IMR-90 (cell line): ENCODE data around the gene PVALEF. TPM values are rescaled to one million over a fixed set of nuclear protein-coding genes. Genes with fewer than 3 reads are reported as not detected.
A peak's percentile ranks its signal among the peaks of the same experiment; 100 is the strongest.

Experiments used
- ATAC-seq: fragments of 200-7000 bp; cut with Tn5 transposase; 2 replicates; pipeline ENCODE4 v1.9.1; 2020; ENCODE audit warnings: low read depth, mild to moderate bottlenecking, moderate library complexity
- BruUV-seq: library from RNA; stranded (reverse); fragments of 400-500 nt; replicated peaks from 2 replicates; lab custom pipeline; 2021; lab: Mats Ljungman, UMichigan
- CTCF ChIA-PET: fragments of 300-600 bp; formaldehyde crosslinking; extraction: SDS; loops from one replicate; lab custom pipeline; 2021; ENCODE audit warnings: antibody characterized with exemption; lab: Yijun Ruan, JAX
- POLR2A ChIA-PET: fragments of 300-600 bp; sonication (Branson Sonifier 250); formaldehyde crosslinking; loops from one replicate; lab custom pipeline; 2022; ENCODE audit warnings: antibody characterized with exemption; ENCODE audit not compliant: unreplicated experiment; lab: Charles Lee
- DNase-seq: peaks from one replicate; pipeline ENCODE4 v3.0.0; 2013
- H2AFZ ChIP-seq: replicated peaks from 2 replicates; pipeline ENCODE3; 2013; ENCODE audit warnings: low read length, mild to moderate bottlenecking; ENCODE audit not compliant: poor library complexity
- H2AK5ac ChIP-seq: 2 replicates; pipeline ENCODE4 v1.6.1; 2013; ENCODE audit warnings: low read depth, low read length, inconsistent platforms
- H2AK9ac ChIP-seq: replicated peaks from 2 replicates; pipeline ENCODE3; 2013; ENCODE audit warnings: mild to moderate bottlenecking, low read depth, low read length, moderate library complexity; ENCODE audit not compliant: poor library complexity
- H2BK120ac ChIP-seq: 2 replicates; pipeline ENCODE4 v1.6.1; 2013; ENCODE audit warnings: low read depth, low read length, inconsistent platforms
- H2BK15ac ChIP-seq: 3 replicates; pipeline ENCODE4 v1.6.1; 2013; ENCODE audit warnings: low read depth, low read length, inconsistent platforms
- H2BK20ac ChIP-seq: 2 replicates; pipeline ENCODE4 v1.6.1; 2013; ENCODE audit warnings: low read depth, mild to moderate bottlenecking, inconsistent platforms, low read length, moderate library complexity
- H2BK5ac ChIP-seq: 2 replicates; pipeline ENCODE4 v1.6.1; 2013; ENCODE audit warnings: mild to moderate bottlenecking, low read depth, low read length, inconsistent platforms; ENCODE audit not compliant: poor library complexity, severe bottlenecking
- H3K14ac ChIP-seq: replicated peaks from 2 replicates; pipeline ENCODE4 v1.6.1; 2013; ENCODE audit warnings: low read depth, low read length, inconsistent platforms
- H3K18ac ChIP-seq: 2 replicates; pipeline ENCODE4 v1.6.1; 2013; ENCODE audit warnings: low read depth, low read length, control low read depth
- H3K23ac ChIP-seq: 2 replicates; pipeline ENCODE4 v1.6.1; 2013; ENCODE audit warnings: low read depth, low read length, inconsistent platforms
- H3K27ac ChIP-seq: 2 replicates; pipeline ENCODE4 v1.5.1; 2013; ENCODE audit warnings: mild to moderate bottlenecking, control low read depth, low read length; ENCODE audit not compliant: insufficient read depth
- H3K27me3 ChIP-seq: 2 replicates; pipeline ENCODE4 v1.6.1; 2013; ENCODE audit warnings: low read length; ENCODE audit not compliant: control insufficient read depth, insufficient read depth
- H3K36me3 ChIP-seq: 2 replicates; pipeline ENCODE4 v1.6.1; 2013; ENCODE audit warnings: low read length, mixed read lengths; ENCODE audit not compliant: control insufficient read depth, insufficient read depth
- H3K4ac ChIP-seq: 2 replicates; pipeline ENCODE4 v1.6.1; 2013; ENCODE audit warnings: low read depth, low read length, inconsistent platforms
- H3K4me1 ChIP-seq: 2 replicates; pipeline ENCODE4 v1.6.1; 2013; ENCODE audit warnings: low read length, mixed read lengths; ENCODE audit not compliant: control insufficient read depth, insufficient read depth
- H3K4me2 ChIP-seq: 2 replicates; pipeline ENCODE4 v1.6.1; 2013; ENCODE audit warnings: low read depth, mild to moderate bottlenecking, control low read depth, low read length, moderate library complexity
- H3K4me3 ChIP-seq: 2 replicates; pipeline ENCODE4 v1.5.1; 2013; ENCODE audit warnings: low read depth, mild to moderate bottlenecking, control low read depth, low read length, moderate library complexity; ENCODE audit not compliant: insufficient read depth
- H3K56ac ChIP-seq: 2 replicates; pipeline ENCODE4 v1.6.1; 2013; ENCODE audit warnings: low read length, inconsistent platforms; ENCODE audit not compliant: insufficient read depth; ENCODE audit errors: extremely low read depth
- H3K79me1 ChIP-seq, 2 experiments: 2 replicates each; pipeline ENCODE4 v1.6.1; 2013; ENCODE audit warnings: low read length in 2 of 2, inconsistent platforms in 1 of 2, low read depth in 1 of 2
- H3K9ac ChIP-seq: 2 replicates; pipeline ENCODE4 v1.6.1; 2013; ENCODE audit warnings: low read depth, low read length, control low read depth
- H3K9me1 ChIP-seq: 2 replicates; pipeline ENCODE4 v1.6.1; 2013; ENCODE audit warnings: low read length, inconsistent platforms; ENCODE audit not compliant: insufficient read depth
- H3K9me3 ChIP-seq: 2 replicates; pipeline ENCODE4 v1.6.1; 2013; ENCODE audit warnings: low read length; ENCODE audit not compliant: control insufficient read depth, insufficient read depth
- H4K20me1 ChIP-seq: 2 replicates; pipeline ENCODE4 v1.6.1; 2013; ENCODE audit warnings: low read length, inconsistent platforms; ENCODE audit not compliant: insufficient read depth
- H4K5ac ChIP-seq: 2 replicates; pipeline ENCODE4 v1.6.1; 2013; ENCODE audit warnings: mild to moderate bottlenecking, low read depth, low read length, control low read depth
- H4K8ac ChIP-seq, 2 experiments: 2 replicates each; pipeline ENCODE4 v1.6.1; 2013; ENCODE audit warnings: low read depth in 2 of 2, low read length in 2 of 2, control low read depth in 1 of 2, inconsistent platforms in 1 of 2
- H4K91ac ChIP-seq: 2 replicates; pipeline ENCODE4 v1.6.1; 2013; ENCODE audit warnings: low read depth, low read length, inconsistent platforms; ENCODE audit not compliant: insufficient read depth
- BHLHE40 ChIP-seq: fragments of 150-350 bp; IDR thresholded peaks from 2 replicates; pipeline ENCODE4 v1.6.1; 2016; ENCODE audit warnings: mild to moderate bottlenecking, low read depth, low read length
- WGBS, 2 experiments: methylation state at CpG; one replicate each; pipeline versions ENCODE4 v1.1.5 to v1.1.7; 2013; ENCODE audit warnings: missing lambda C conversion rate in 2 of 2; ENCODE audit not compliant: insufficient read length in 1 of 2; ENCODE audit errors: extremely low coverage in 2 of 2; 5-methylcytosine and 5-hydroxymethylcytosine counted together
- dilution Hi-C: fragments of 300-500 bp; cut with HindIII; formaldehyde crosslinking; loops from one replicate; pipeline ENCODE4 v1.14.3; 2018; ENCODE audit warnings: low sequenced_read_pairs; ENCODE audit not compliant: unreplicated experiment
- in situ Hi-C: fragments of 300-500 bp; cut with MboI; formaldehyde crosslinking; loops from 3 replicates; pipeline ENCODE4 v1.14.3; 2019; ENCODE audit warnings: low sequenced_read_pairs, inconsistent platforms, mixed read lengths
- intact Hi-C: fragments of 100-400 bp; cut with micrococcal nuclease; formaldehyde crosslinking; loops from 2 replicates; pipeline ENCODE4 v1.10.0; 2022
- polyA plus RNA-seq, 3 experiments: library from polyadenylated mRNA; depleted of rRNA; stranded (reverse); fragments of >200 nt; gene quantifications; 2 replicates each; pipeline ENCODE4 v1.2.3, GENCODE V29; 2012; ENCODE audit warnings: low replicate concordance in 1 of 3
- total RNA-seq: library from RNA; depleted of rRNA; stranded (reverse); fragments of >200 nt; gene quantifications from 2 replicates; pipeline ENCODE4 v1.2.3, GENCODE V29; 2012

PVALEF gene
- total and polyA plus RNA-seq, 2 of the 4 experiments (the other 2 are of a cell fraction) = not detected

DNA sequence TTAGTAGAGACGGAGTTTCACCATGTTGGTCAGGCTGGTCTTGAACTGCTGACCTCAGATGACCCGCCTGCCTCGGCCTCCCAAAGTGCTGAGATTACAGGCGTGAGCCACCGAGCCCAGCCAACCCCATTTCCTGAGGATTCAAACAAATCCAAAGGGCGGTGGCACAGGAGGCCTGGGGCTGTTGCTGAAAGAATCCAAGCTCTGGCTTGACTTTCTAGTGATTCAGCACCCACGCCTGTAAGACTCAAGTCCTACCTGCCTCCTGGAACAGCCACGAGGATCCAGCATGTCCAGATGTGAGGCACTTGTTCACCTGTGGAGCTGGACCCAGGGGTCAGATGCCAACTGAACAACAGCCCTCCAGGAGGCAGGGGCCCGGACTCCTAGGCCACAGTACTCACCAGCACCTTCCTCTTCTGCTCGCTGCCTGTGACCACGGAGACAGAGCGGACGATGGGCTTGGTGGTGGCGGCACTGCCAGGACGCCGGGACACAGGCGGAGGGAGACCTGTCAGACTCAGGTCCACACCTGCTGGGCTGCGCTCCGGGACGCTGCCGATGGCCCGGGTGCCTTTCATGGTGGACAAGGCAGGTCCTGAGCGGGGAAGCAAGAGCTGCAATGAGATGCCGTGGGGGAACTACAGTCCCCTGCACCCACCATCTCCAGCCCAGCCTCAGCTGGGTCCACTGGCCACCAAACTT is 54.3 kb downstream of the PVALEF start:
- no peak overlapping the region for H2BK5ac ChIP-seq
- no peak overlapping the region for H2AK5ac ChIP-seq
- H3K14ac ChIP-seq = no peak overlapping the region
- no peak overlapping the region for H4K5ac ChIP-seq
- no peak overlapping the region for H3K18ac ChIP-seq
- no peak overlapping the region for H3K23ac ChIP-seq
- no peak overlapping the region for H3K4ac ChIP-seq
- in situ Hi-C loops (no loop called here), dilution Hi-C loops (no loop called here), intact Hi-C loops (loop anchor here (5.0 kb wide), 1 partner anchor 77 kb away; no protein-coding TSS in a partner anchor)
- no peak overlapping the region for H3K9ac ChIP-seq
- no peak overlapping the region for H4K91ac ChIP-seq
- TF ChIP-seq BHLHE40 = no peak
- no TSS peak for BruUV-seq
- no peak overlapping the region; the same call in 1 of the 2 replicates for H2BK20ac ChIP-seq
- H2BK15ac ChIP-seq = no peak overlapping the region
- 89% methylated on average over 14 of the region's 24 CpGs; no CpG with 5 or more reads in 1 of the 2 experiments for WGBS, 2 experiments
- H3K4me2 ChIP-seq = no peak overlapping the region
- H2AFZ ChIP-seq = no peak overlapping the region
- DNase-seq = no peak
- no peak overlapping the region for H3K27ac ChIP-seq
- H3K36me3 ChIP-seq = peaks cover 5% of the 10 kb centered on the region; the same call in 1 of the 2 replicates
- ChIA-PET POLR2A (no interaction called here), CTCF (no interaction called here)
- H2AK9ac ChIP-seq = peak overlapping the region; percentile 72
- no peak overlapping the region for H2BK120ac ChIP-seq
- no peak overlapping the region for H4K8ac ChIP-seq
- H3K4me3 ChIP-seq = no peak overlapping the region
- H3K9me1 ChIP-seq = no peaks in the 10 kb centered on the region; the same call in none of the 2 replicates
- H3K56ac ChIP-seq = no peak overlapping the region
- no peaks in the 10 kb centered on the region for H3K9me3 ChIP-seq
- H3K79me1 ChIP-seq = peaks cover 11 to 23% of the 10 kb centered on the region in 2 experiments; a peak in 3 of 4 replicates
- H4K20me1 ChIP-seq = no peaks in the 10 kb centered on the region
- H3K4me1 ChIP-seq = peaks cover 8% of the 10 kb centered on the region; the same call in 1 of the 2 replicates
- H3K27me3 ChIP-seq = no peaks in the 10 kb centered on the region
- no peak for ATAC-seq
